Astrocyte of the hippocampus (primary cell): ENCODE measurements around the gene DNMT1.
"Not testable (repeated sequence)": the region's sequence is repeated elsewhere in the genome, so short reads cannot be mapped to it uniquely, and the experiment has no call there.

Source experiments
- DNase-seq: peaks from one replicate; pipeline ENCODE4 v3.0.0; 2011; ENCODE audit warnings: low read depth, low spot score

Gene DNMT1

DNA sequence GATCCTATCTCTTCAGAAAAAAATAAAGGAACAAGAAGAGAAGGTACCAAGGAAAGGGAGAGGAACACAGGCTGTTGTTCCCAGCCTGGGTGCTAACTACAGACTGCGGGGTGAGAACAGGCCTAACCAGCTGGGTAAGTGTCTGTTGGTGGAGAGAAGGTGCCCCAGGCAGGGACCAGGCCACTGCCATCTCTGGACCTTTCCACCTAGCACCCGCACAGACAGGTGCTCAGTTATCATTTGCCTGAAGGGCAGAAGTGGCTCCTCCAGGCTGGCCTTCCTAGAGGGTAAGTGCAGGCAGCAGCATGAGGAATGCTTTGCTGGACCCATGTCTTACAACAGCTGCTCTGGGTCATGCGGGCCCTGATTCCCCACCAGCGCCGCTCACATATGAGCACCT lies 10.1 kb downstream of the DNMT1 start:
- no peak for DNase-seq

DNA sequence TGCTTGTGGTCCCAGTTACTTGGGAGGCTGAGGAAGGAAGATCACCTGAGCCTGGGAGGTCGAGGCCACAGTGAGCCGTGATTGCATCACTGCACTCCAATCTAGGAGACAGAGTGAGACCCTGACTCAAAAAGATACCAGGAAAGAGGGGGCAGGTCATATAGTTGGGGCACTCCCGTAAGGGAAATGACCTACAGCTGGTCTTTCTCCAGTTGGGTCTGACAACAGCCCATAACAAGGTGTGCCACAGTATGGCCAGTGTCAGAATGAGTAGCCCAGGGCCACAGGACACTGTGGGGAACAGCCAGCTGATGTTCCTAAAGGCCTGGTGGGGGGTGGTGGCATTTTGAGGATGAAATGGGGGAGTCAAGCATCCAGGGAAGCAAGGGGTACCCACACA lies 10.8 kb downstream of the DNMT1 start:
- no peak for DNase-seq

- no peak for DNase-seq
These were observed 11.9 kb downstream of the DNMT1 start for GRCh38 chr19:10182847-10183246.

DNA sequence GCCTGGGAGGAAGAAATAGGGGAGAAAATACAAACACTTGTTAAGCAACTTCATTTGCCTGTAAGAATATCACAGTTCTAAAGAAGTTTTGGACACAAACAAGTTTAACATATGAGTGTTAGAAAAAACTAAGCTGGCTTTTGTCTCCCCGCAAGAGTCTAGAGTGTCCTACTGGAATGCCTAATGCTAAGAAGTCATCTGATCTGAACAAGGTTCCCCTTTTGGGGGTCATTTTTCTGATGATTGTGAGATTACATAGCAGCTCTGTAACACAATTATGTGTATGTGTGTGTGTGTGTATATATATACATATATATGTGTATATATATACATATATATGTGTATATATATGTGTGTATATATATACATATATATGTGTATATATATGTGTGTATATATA lies 12.7 kb downstream of the DNMT1 start:
- no peak for DNase-seq

DNA sequence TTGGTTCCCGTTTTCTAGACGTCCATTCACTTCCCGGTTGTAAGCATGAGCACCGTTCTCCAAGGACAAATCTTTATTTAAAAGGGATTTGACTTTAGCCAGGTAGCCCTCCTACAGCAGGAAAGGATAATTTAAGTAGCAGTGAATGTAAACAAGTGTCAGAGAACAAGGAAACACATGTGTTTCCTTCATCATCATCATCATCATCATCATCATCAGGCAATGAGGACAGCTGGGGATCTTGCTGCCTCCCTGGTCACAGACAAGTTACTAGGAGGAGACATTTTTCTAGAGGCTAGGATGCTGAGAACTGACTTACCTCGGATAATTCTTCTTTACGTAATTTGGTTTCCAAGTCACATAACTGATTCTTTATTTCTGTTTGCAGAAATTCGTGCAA lies 14.3 kb downstream of the DNMT1 start:
- DNase-seq, result no peak

DNA sequence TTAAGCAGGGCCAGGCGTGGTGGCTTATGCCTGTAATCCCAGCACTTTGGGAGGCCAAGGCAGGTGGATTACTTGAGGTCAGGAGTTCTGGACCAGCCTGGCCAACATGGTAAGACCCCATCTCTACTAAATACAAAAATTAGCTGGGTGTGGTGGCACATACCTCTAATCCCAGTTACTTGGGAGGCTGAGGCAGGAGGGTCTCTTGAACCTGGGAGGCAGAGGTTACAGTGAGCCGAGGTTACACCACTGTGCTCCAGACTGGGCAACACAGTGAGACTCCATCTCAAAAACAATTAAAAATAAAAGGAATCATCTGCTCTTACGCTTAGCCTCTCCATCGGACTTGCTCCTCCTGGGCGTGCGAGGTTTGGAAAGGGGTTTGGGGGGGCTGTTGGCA lies 14.7 kb downstream of the DNMT1 start:
- DNase-seq, result not testable (repeated sequence)

GRCh38 chr19:10173527-10173926 lies 21.2 kb downstream of the DNMT1 start:
- DNase-seq, result peak; percentile 28

DNA sequence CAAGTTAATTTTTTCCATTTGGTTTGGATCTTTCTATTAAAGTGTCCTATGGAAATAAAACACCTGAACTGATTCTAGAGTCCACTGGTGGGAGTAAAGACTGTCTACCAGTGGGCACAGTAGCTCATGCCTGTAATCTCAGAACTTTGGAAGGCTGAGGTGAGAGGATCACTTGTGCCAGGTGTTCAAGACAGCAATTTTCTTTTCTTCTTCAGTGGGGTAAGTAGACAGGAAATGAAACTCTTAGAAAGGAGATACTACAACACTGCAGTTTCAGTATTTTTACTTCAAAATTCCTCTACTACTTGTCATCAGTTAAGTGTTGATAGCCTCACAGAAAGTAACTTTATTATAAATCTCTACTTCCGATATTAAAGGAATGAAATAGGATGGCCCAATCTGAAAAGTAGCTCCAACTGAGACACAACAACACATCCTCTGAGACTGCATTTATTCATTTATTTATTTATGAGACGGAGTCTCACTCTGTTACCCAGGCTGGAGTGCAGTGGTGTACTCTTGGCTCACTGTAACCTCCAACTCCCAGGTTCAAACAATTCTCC lies 26.3 kb downstream of the DNMT1 start:
- no peak for DNase-seq

GRCh38 chr19:10167459-10167858 lies 27.3 kb downstream of the DNMT1 start:
- DNase-seq, result peak; percentile 14

- not testable (repeated sequence) for DNase-seq
These were observed 28.3 kb downstream of the DNMT1 start for GRCh38 chr19:10166501-10166900.

DNA sequence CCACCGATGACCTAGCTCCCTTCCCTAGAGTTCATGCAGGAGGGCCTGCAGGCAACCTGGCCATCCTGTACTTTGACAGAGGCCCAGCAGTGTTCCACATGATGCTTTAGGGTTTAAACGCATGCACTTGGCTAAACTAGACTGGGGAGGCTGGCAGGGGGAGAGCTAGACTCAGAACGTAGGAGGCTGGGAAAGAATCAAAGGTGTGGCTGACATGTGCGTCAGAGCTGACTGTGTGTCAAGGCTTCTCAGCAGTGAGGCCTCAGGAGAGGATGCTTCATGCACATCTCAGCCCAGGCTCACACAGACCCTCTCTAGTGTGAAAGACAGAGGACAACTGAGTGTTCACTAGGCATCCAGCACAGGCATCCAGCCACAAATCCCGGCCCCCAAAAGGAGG lies 28.7 kb downstream of the DNMT1 start:
- no peak for DNase-seq

- no peak for DNase-seq
These were observed 31.2 kb downstream of the DNMT1 start for GRCh38 chr19:10163536-10163935.

- DNase-seq, result no peak
These were observed 35.1 kb downstream of the DNMT1 start for GRCh38 chr19:10159610-10160009.

GRCh38 chr19:10158485-10158884 lies 36.3 kb downstream of the DNMT1 start:
- DNase-seq, result no peak

DNA sequence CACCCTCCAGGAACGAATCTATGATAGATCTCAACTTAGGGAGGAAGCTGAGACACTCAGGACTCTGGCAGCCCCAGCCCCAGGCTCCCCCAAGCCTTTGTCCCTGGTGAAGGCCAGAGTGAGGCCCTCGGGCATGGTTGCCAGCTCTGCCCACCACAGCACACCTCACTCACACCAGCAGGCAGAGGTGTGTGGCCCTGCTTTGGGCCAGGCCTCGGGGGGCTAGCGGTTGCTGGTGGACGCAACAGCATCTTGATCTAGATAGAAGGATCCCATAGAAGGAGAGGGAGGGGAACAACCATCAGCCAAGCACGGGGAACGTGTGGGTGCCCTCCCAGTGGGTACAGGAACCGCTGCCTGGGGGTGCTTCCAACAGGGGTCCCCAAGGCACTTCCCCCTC lies 36.7 kb downstream of the DNMT1 start:
- DNase-seq, result no peak

DNA sequence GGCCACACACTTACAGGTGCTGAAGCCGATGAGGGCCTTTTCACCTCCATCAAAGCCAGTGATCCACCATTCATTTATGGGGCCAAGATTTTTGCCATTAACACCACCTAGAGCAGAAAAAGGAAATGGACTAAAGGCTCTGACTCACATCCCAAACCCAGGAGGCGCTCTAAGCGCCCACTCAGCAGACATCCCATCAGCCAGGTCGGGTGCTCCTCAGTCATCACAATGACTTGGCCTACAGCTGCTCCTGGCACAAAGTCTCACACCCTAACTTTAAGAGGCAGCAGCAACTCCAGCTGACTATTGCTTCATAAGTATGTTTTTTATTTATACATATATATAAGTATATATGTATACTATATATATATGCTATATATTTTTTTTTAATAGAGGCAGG lies 38.9 kb downstream of the DNMT1 start:
- DNase-seq, result no peak

DNA sequence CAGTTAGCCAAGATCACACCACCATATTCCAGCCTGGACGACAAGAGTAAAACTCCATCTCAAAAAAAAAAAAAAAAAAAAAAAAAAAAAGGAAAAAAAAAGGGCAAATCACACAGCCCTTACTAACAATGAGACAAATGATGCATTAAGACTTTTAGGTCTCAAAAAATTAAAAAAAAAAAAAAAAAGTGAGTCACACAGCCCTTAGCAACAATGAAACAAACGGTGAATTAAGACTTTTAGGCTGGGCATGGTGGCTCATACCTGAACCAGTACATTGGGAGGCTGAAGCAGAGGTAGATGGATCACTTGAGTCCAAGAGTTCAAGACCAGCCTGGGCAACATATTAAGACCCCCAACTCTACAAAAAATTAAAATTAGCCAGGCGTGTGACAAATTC lies 42.7 kb downstream of the DNMT1 start:
- no peak for DNase-seq

DNA sequence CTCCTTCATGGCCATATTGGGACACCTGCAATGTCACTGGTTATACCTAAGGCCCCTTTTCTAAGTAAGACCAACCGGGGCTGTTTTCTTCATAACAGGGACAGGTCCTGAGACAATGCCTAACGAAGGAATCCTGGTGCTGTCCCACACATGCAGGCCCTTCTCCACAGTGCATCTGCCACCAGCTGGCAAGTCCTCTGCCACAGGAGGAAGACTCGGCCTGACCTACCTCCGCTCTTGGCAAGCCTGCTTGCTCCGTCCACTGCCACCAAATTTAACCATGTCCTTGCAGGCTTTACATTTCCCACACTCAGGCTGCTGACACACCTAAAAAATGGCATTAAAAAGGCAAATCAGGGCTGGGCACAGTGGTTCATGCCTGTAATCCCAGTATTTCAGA lies 43.2 kb downstream of the DNMT1 start:
- no peak for DNase-seq

DNA sequence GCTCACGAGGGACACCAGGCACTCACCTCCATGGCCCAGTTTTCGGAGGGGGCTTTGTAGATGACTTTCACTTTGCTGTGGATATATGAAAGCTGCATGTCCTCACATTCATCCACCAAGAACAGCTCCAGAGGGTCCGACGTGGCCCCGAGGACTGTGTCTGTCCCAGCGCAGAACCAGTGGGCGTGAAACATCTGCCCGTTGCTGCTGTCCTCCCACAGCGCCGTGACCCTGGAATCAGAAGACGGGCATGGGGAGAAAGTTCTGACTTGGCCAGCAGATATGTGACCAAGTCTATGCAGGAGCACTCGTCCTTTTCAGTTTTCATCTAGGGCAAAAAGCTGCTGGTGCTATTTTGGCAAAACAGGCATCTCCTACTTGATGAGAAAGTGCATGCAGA lies 45.3 kb downstream of the DNMT1 start:
- no peak for DNase-seq

- no peak for DNase-seq
These were observed 48.6 kb downstream of the DNMT1 start for GRCh38 chr19:10146142-10146541.

DNA sequence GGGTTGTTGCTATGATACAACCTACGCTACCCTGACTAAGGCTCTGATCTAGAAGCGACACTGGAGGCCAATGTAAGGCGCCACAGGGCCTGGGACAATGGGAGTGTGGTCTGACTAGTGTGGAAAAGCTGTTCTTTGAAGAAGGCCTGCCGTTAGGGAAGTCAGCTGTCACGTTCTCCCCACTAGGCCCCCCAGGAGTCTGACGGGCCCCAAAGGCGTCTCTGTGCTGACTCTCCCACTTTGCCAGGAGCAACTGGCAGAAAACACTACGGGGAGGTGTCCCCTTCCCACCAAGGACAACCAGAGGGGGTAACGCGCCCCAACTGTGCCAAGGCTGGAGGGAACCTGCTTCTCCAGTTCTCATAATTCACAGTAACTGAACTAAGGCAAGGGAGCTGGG lies 49.7 kb downstream of the DNMT1 start:
- DNase-seq, result no peak

- no peak for DNase-seq
These were observed 50.4 kb downstream of the DNMT1 start for GRCh38 chr19:10144361-10144760.

DNA sequence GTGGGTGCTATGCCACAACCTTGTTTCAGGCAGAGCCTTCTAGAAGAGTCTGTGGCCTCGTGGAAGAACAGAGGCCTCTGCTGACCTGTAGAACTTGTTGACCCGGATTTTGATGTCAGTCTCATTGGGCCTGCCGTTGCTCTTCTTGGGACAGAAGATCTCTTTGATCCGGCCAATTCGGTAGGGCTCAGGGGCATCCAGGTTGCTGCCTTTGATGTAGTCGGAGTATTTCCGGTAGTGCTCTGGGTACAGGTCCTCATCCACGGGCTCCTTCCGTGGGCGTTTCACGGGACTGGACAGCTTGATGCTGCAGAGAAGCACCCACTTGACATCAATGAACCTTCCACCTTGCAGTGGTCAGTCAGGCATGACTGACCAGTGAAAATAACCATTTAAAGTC lies 51.1 kb downstream of the DNMT1 start:
- DNase-seq, result no peak

GRCh38 chr19:10142701-10143375 lies 51.9 kb downstream of the DNMT1 start:
- no peak for DNase-seq
